DND-41 (cell line): ENCODE measurements around the gene SPHK1.

ENCODE experiments used
- ATAC-seq: fragments of 200-7000 bp; cut with Tn5 transposase; 3 replicates; pipeline ENCODE4 v1.9.1; 2021; ENCODE audit warnings: low read depth; ENCODE audit not compliant: insufficient read depth
- DNase-seq: peaks from one replicate; pipeline ENCODE4 v3.0.0-alpha.2; 2020
- H2AFZ ChIP-seq: 2 replicates; pipeline ENCODE4 v1.6.0; 2012; ENCODE audit warnings: low read depth, low read length
- H3K27ac ChIP-seq: 2 replicates; pipeline ENCODE4 v1.5.1; 2012; ENCODE audit warnings: low read length, inconsistent platforms
- H3K27me3 ChIP-seq: fragments of 200-600 bp; sonication (generic); 2 replicates; pipeline ENCODE4 v1.6.0; 2012; ENCODE audit warnings: low read length, mild to moderate bottlenecking, inconsistent platforms; ENCODE audit not compliant: insufficient read depth, poor library complexity
- H3K36me3 ChIP-seq: 2 replicates; pipeline ENCODE4 v1.5.1; 2012; ENCODE audit warnings: low read length, inconsistent platforms; ENCODE audit not compliant: insufficient read depth
- H3K4me1 ChIP-seq: 2 replicates; pipeline ENCODE4 v1.5.1; 2012; ENCODE audit warnings: mild to moderate bottlenecking, low read length; ENCODE audit not compliant: insufficient read depth
- H3K4me2 ChIP-seq: 2 replicates; pipeline ENCODE4 v1.6.0; 2012; ENCODE audit warnings: mild to moderate bottlenecking, moderate library complexity, low read length, inconsistent platforms; ENCODE audit not compliant: insufficient read depth
- H3K4me3 ChIP-seq, 2 experiments: fragments of 200-600 bp in 1 of 2; shearing (Covaris generic) in 1 of 2; 2 replicates each; pipeline ENCODE4 v1.5.1; 2012 to 2016; ENCODE audit warnings: inconsistent platforms in 2 of 2, low read length in 2 of 2, mild to moderate bottlenecking in 2 of 2, low read depth in 1 of 2, moderate library complexity in 1 of 2
- H3K79me2 ChIP-seq: 2 replicates; pipeline ENCODE4 v1.6.0; 2012; ENCODE audit warnings: low read length, inconsistent platforms; ENCODE audit not compliant: insufficient read depth
- H3K9ac ChIP-seq: 2 replicates; pipeline ENCODE4 v1.6.0; 2012; ENCODE audit warnings: low read depth, mild to moderate bottlenecking, inconsistent platforms, low read length, moderate library complexity
- H3K9me3 ChIP-seq: 2 replicates; pipeline ENCODE4 v1.5.1; 2012; ENCODE audit warnings: low read length, moderate library complexity, mild to moderate bottlenecking, inconsistent platforms; ENCODE audit not compliant: insufficient read depth, severe bottlenecking
- H4K20me1 ChIP-seq: 2 replicates; pipeline ENCODE4 v1.6.0; 2012; ENCODE audit warnings: low read length; ENCODE audit not compliant: insufficient read depth
- CTCF ChIP-seq: IDR thresholded peaks from 2 replicates; pipeline ENCODE4 v1.5.1; 2012; ENCODE audit warnings: borderline replicate concordance, low read length, moderate library complexity, mild to moderate bottlenecking; ENCODE audit not compliant: poor library complexity, severe bottlenecking; ENCODE audit errors: extremely low read depth
- EZH2 ChIP-seq: IDR thresholded peaks from 3 replicates; pipeline ENCODE4 v1.6.1; 2012; ENCODE audit warnings: borderline replicate concordance, low read depth, mild to moderate bottlenecking, moderate library complexity, low read length, inconsistent platforms; ENCODE audit not compliant: severe bottlenecking

SPHK1 gene

DNA sequence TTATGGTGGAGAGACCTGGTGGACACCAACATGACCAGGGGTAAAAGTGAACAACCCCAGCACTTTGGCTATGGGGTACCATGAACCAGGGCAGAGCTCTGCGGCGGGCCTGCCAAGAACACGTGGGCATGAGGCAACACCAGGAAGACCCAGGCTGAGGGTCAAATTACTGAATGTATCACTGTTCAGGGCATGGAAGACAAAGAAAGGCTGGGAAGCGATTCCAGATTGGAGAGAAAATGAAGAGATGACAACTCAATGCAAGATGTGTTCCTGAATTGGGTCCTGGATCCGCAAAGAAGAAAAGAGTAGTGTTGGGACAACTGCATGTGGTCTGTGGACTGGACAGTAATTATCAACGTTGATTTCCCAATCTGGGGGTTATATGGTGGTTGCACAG is 19.8 kb downstream of the SPHK1 start:
- no peaks in the 10 kb centered on the region for H3K4me1 ChIP-seq
- no peak overlapping the region for H3K4me2 ChIP-seq
- H3K9me3 ChIP-seq, result no peaks in the 10 kb centered on the region
- H3K36me3 ChIP-seq, result peaks cover 71% of the 10 kb centered on the region
- no peak overlapping the region for H3K27ac ChIP-seq
- TF ChIP-seq EZH2 (no peak), CTCF (no peak)
- H3K4me3 ChIP-seq, result no peak overlapping the region
- DNase-seq, result no peak
- H3K79me2 ChIP-seq, result peaks cover 21% of the 10 kb centered on the region
- H3K9ac ChIP-seq, result no peak overlapping the region
- no peak overlapping the region for H2AFZ ChIP-seq
- ATAC-seq, result no peak
- peaks cover 34% of the 10 kb centered on the region for H4K20me1 ChIP-seq
- H3K27me3 ChIP-seq, result no peaks in the 10 kb centered on the region

DNA sequence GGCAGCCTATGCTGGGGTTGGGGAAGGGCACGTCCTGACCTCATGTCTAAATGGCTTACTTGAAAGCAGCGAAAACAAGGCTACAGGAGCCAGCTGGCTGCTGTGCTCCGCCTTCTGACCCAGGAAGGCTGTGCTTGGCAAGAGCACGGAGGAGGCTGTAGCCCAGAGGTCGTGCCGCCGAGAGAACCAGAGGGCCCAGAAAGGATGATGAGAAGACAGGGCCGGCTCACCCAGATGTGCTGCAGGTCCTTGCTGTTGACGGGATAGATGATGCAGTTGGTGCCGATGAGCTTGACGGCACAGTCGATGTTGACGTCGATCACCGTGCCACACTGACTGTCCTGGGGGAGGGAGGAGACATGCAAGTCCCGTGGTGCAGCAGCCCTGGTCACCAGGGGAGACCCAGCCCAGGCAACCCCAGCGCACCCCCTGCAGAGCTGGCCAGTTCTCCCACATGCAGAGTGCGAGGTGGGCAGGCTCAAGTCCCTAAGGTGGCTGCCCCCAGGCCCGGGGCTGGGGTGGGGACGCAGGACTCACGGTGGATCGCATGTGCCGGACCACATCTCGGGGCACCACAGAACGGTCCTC is 20.7 kb downstream of the SPHK1 start:
- no peak overlapping the region for H2AFZ ChIP-seq
- ATAC-seq (no peak), DNase-seq (no peak)
- no peaks in the 10 kb centered on the region for H3K9me3 ChIP-seq
- H3K27me3 ChIP-seq, result no peaks in the 10 kb centered on the region
- no peak for TF ChIP-seq EZH2
- no peak for TF ChIP-seq CTCF
- H3K4me2 ChIP-seq, result no peak overlapping the region
- no peaks in the 10 kb centered on the region for H3K4me1 ChIP-seq
- H4K20me1 ChIP-seq, result peaks cover 39% of the 10 kb centered on the region
- H3K9ac ChIP-seq, result no peak overlapping the region
- H3K36me3 ChIP-seq, result peaks cover 68% of the 10 kb centered on the region
- H3K79me2 ChIP-seq, result peaks cover 26% of the 10 kb centered on the region
- no peak overlapping the region for H3K4me3 ChIP-seq
- H3K27ac ChIP-seq, result no peak overlapping the region

- TF ChIP-seq CTCF, result no peak
- no peak for TF ChIP-seq EZH2
- no peak for DNase-seq
- ATAC-seq, result no peak
- Histone ChIP-seq H3K27ac (no peak overlapping the region), H3K36me3 (peaks cover 66% of the 10 kb centered on the region), H2AFZ (no peak overlapping the region), H3K79me2 (peaks cover 31% of the 10 kb centered on the region), H3K4me2 (no peak overlapping the region), H3K9ac (no peak overlapping the region), H3K27me3 (no peaks in the 10 kb centered on the region), H4K20me1 (peaks cover 44% of the 10 kb centered on the region), H3K4me3 (no peak overlapping the region), H3K9me3 (no peaks in the 10 kb centered on the region), H3K4me1 (no peaks in the 10 kb centered on the region)
Measured at GRCh38 chr17:76405607-76405966, 21.2 kb downstream of the SPHK1 start.

GRCh38 chr17:76405967-76406647 is 21.7 kb downstream of the SPHK1 start:
- peaks cover 61% of the 10 kb centered on the region for H3K36me3 ChIP-seq
- H3K4me2 ChIP-seq, result no peak overlapping the region

More at GRCh38 chr17:76405967-76406647, 21.7 kb downstream of the SPHK1 start:
- no peak for DNase-seq
- Histone ChIP-seq H3K27me3 (no peaks in the 10 kb centered on the region), H3K9me3 (no peaks in the 10 kb centered on the region), H4K20me1 (peaks cover 46% of the 10 kb centered on the region), H3K4me3 (no peak overlapping the region), H3K9ac (no peak overlapping the region), H3K4me1 (no peaks in the 10 kb centered on the region), H2AFZ (no peak overlapping the region), H3K79me2 (peaks cover 32% of the 10 kb centered on the region), H3K27ac (no peak overlapping the region)
- TF ChIP-seq EZH2 (no peak), CTCF (no peak)
- ATAC-seq, result no peak
